ELR (cell line): ENCODE results near the gene CAVIN4.

Experiments
- DNase-seq: peaks from one replicate; pipeline ENCODE4 v3.0.0-alpha.2; 2015; ENCODE audit warnings: low read depth

CAVIN4 gene

GRCh38 chr9:100590481-100590880 is 12.6 kb downstream of the CAVIN4 start:
- peak; percentile 79 for DNase-seq

GRCh38 chr9:100591139-100591538 is 13.3 kb downstream of the CAVIN4 start:
- DNase-seq, result no peak

- DNase-seq, result no peak
These were observed 13.9 kb downstream of the CAVIN4 start for GRCh38 chr9:100591639-100592412.

GRCh38 chr9:100595391-100596199 is 17.7 kb downstream of the CAVIN4 start:
- DNase-seq, result peak; percentile 71

GRCh38 chr9:100597236-100597635 is 19.4 kb downstream of the CAVIN4 start:
- no peak for DNase-seq

- DNase-seq, result peak; percentile 87
These were observed 20.8 kb downstream of the CAVIN4 start for GRCh38 chr9:100598641-100599145.

GRCh38 chr9:100600521-100601079 is 22.7 kb downstream of the CAVIN4 start:
- DNase-seq, result no peak

- DNase-seq, result peak; percentile 76
These were observed 23.3 kb downstream of the CAVIN4 start for GRCh38 chr9:100601216-100601615.

- DNase-seq, result peak; percentile 70
These were observed 24.5 kb downstream of the CAVIN4 start for GRCh38 chr9:100602342-100602801.

GRCh38 chr9:100605405-100605804 is 27.5 kb downstream of the CAVIN4 start:
- DNase-seq, result no peak

GRCh38 chr9:100619194-100619593 is 41.3 kb downstream of the CAVIN4 start:
- DNase-seq, result no peak

GRCh38 chr9:100619665-100620064 is 41.8 kb downstream of the CAVIN4 start:
- no peak for DNase-seq

- DNase-seq, result no peak
These were observed 46.1 kb downstream of the CAVIN4 start for GRCh38 chr9:100623969-100624368.

GRCh38 chr9:100626949-100627348 is 49.1 kb downstream of the CAVIN4 start:
- DNase-seq, result no peak

- DNase-seq, result no peak
These were observed 59.9 kb downstream of the CAVIN4 start for GRCh38 chr9:100637787-100638186.
